Thoracic aorta (tissue), 2 donors: ENCODE measurements around the gene SGK2. TPM values are rescaled to one million over a fixed set of nuclear protein-coding genes. Genes with fewer than 3 reads are reported as not detected.

Source experiments
- ATAC-seq: fragments of 150-250 bp; one replicate; pipeline ENCODE4 v1.8.0; 2017; ENCODE audit warnings: low read depth; ENCODE audit not compliant: insufficient number of reproducible peaks, low FRiP score
- DNase-seq: peaks from one replicate; pipeline ENCODE4 v3.0.0-alpha.2; 2020; ENCODE audit warnings: low spot score
- H3K27ac ChIP-seq, 2 donors: fragments of 200-600 bp; sonication (generic); 1 replicate in 1 of 2; 2 replicates in 1 of 2; pipeline ENCODE4 v1.5.1; 2016; ENCODE audit warnings: mild to moderate bottlenecking in 2 of 2, moderate library complexity in 2 of 2
- H3K27me3 ChIP-seq: fragments of 200-600 bp; sonication (generic); replicated peaks from 2 replicates; pipeline ENCODE4 v1.6.0; 2016; ENCODE audit warnings: mild to moderate bottlenecking; ENCODE audit not compliant: insufficient read depth
- H3K36me3 ChIP-seq: fragments of 200-600 bp; sonication (generic); one replicate; pipeline ENCODE4 v1.5.1; 2016
- H3K4me1 ChIP-seq, 2 donors: fragments of 200-600 bp; sonication (generic); 1 replicate in 1 of 2; 2 replicates in 1 of 2; pipeline versions ENCODE4 v1.5.1 to v1.6.0; 2016; ENCODE audit warnings: low read depth in 2 of 2, mild to moderate bottlenecking in 1 of 2; ENCODE audit not compliant: control insufficient read depth in 1 of 2
- H3K4me3 ChIP-seq: fragments of 200-600 bp; sonication (generic); 2 replicates; pipeline ENCODE4 v1.5.1; 2016; ENCODE audit warnings: mild to moderate bottlenecking
- H3K9me3 ChIP-seq: fragments of 200-600 bp; sonication (generic); 2 replicates; pipeline ENCODE4 v1.5.1; 2016
- total RNA-seq, 2 donors: library from RNA; depleted of rRNA; stranded (reverse); fragments of >200 nt; gene quantifications; one replicate each; pipeline versions ENCODE4 v1.1.0 to v1.2.3, GENCODE V29; 2016
- TF ChIP-seq, protein P1 (sequence below): fragments of 200-600 bp; sonication (generic); IDR thresholded peaks from one replicate; pipeline ENCODE4 v1.5.1; 2019; ENCODE audit warnings: antibody characterized with exemption

Gene SGK2
- total RNA-seq, 2 donors from 2014 or later = 2.4 to 11.6 TPM

DNA sequence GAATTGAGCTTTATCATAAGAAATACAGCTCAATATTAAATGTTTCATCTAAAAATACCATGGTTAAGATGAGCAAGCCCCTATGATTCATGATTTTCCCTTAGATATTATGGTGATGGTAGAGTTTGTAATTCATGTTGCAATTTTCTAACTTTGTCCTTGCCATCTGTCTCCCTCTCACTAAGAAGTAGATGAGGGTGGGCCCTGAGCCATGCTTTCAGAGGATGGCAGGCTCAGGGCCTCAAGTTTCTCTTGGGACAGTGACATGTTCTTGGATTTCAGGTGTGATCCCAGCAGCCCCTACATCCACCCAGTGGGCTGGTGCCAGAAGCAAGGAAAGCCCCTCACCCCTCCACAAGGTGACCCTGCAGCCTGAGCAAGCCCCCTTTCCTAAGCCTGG, 25.8 kb upstream of the SGK2 start:
- H3K4me3 ChIP-seq = no peak overlapping the region
- TF ChIP-seq, protein P1, sequence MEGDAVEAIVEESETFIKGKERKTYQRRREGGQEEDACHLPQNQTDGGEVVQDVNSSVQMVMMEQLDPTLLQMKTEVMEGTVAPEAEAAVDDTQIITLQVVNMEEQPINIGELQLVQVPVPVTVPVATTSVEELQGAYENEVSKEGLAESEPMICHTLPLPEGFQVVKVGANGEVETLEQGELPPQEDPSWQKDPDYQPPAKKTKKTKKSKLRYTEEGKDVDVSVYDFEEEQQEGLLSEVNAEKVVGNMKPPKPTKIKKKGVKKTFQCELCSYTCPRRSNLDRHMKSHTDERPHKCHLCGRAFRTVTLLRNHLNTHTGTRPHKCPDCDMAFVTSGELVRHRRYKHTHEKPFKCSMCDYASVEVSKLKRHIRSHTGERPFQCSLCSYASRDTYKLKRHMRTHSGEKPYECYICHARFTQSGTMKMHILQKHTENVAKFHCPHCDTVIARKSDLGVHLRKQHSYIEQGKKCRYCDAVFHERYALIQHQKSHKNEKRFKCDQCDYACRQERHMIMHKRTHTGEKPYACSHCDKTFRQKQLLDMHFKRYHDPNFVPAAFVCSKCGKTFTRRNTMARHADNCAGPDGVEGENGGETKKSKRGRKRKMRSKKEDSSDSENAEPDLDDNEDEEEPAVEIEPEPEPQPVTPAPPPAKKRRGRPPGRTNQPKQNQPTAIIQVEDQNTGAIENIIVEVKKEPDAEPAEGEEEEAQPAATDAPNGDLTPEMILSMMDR = no peak
- H3K27ac ChIP-seq = no peak overlapping the region
- DNase-seq (no peak), ATAC-seq (no peak)
- H3K4me1 ChIP-seq = no peaks in the 10 kb centered on the region
- H3K9me3 ChIP-seq = no peaks in the 10 kb centered on the region
- no peaks in the 10 kb centered on the region for H3K27me3 ChIP-seq
- H3K36me3 ChIP-seq = peaks cover 11% of the 10 kb centered on the region

DNA sequence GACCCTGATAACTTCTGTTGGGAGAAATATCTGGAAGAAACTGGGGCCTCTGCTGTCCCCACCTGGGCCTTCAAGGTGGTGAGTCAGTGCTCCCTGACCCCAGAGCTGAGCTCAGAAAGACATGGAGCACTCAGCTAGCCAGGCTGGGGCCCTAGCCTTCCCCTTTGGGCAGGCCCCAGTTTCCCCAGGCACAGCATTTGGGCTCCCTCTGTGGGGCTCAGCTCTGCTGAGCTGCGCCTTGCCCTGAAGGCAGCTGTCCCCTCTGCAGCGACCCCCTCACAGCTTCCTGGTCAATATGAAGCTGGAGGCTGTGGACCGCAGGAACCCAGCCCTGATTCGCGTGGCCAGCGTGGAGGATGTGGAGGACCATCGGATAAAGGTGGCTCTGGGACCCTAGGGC, 24.8 kb upstream of the SGK2 start:
- Histone ChIP-seq H3K27ac (no peak overlapping the region), H3K36me3 (peaks cover 8% of the 10 kb centered on the region), H3K4me1 (no peaks in the 10 kb centered on the region), H3K4me3 (no peak overlapping the region), H3K9me3 (no peaks in the 10 kb centered on the region), H3K27me3 (no peaks in the 10 kb centered on the region)
- ATAC-seq (no peak), DNase-seq (no peak)
- TF ChIP-seq, protein P1 = no peak

DNA sequence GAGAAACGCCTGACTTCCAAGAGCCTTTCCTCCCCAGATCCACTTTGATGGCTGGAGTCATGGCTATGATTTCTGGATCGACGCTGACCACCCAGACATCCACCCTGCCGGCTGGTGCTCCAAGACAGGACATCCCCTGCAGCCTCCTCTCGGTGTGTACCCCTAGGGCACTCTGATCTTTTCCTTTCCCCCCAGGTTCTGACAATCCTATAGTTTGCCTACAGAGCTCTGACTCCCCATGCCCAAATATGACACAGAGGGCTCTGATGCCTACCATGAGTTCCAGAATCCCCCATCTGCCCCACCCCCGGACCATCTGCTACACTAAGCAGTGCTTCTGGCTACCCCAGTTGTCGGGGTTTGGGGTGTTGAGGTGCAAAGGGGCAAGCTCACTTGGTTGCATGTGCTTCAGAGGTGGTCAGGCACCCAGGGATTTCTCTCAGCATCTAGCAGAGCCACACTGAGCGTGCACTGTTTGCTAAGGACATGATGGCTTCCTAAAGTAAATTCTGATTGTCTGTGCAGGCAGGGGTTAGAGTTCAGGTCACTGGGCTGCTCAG, 24.0 kb upstream of the SGK2 start:
- Histone ChIP-seq H3K9me3 (no peaks in the 10 kb centered on the region), H3K27me3 (no peaks in the 10 kb centered on the region), H3K36me3 (peaks cover 7% of the 10 kb centered on the region), H3K27ac (no peak overlapping the region), H3K4me3 (no peak overlapping the region), H3K4me1 (no peaks in the 10 kb centered on the region)
- DNase-seq (no peak), ATAC-seq (no peak)
- TF ChIP-seq, protein P1 = no peak

DNA sequence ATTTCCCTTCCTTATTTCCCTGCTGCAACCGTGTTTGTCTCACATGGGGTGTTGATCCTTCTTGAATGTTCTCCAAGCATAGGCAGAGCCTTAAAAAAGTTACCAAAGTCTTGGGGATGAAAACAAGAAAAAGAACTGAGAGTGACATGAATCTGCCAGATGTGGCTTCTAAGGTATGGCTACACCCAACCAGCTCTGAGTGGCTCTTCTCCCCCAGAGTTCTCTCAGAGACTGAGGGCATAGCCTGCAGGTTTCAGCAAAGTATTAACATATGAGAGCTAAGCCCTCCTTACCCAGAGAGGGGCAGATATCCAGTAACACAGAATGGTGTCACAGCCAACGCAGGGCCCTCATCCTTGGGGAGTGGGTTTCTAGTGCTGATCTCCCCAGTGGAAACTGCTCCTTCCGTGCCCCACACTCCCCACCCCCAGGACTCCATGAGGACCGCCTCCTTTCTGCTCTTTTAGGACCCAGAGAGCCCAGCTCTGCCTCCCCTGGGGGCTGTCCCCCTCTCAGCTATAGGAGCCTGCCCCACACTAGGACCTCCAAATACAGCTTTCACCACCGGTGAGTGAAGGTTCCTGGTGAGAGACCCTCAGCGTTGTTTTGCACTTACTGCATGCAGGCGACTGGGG, 23.3 kb upstream of the SGK2 start:
- H3K4me1 ChIP-seq = no peaks in the 10 kb centered on the region
- ATAC-seq (no peak), DNase-seq (no peak)
- peaks cover 7% of the 10 kb centered on the region for H3K36me3 ChIP-seq
- H3K4me3 ChIP-seq = no peak overlapping the region
- H3K27me3 ChIP-seq = no peaks in the 10 kb centered on the region
- H3K9me3 ChIP-seq = no peaks in the 10 kb centered on the region
- no peak overlapping the region for H3K27ac ChIP-seq
- TF ChIP-seq, protein P1 = no peak

DNA sequence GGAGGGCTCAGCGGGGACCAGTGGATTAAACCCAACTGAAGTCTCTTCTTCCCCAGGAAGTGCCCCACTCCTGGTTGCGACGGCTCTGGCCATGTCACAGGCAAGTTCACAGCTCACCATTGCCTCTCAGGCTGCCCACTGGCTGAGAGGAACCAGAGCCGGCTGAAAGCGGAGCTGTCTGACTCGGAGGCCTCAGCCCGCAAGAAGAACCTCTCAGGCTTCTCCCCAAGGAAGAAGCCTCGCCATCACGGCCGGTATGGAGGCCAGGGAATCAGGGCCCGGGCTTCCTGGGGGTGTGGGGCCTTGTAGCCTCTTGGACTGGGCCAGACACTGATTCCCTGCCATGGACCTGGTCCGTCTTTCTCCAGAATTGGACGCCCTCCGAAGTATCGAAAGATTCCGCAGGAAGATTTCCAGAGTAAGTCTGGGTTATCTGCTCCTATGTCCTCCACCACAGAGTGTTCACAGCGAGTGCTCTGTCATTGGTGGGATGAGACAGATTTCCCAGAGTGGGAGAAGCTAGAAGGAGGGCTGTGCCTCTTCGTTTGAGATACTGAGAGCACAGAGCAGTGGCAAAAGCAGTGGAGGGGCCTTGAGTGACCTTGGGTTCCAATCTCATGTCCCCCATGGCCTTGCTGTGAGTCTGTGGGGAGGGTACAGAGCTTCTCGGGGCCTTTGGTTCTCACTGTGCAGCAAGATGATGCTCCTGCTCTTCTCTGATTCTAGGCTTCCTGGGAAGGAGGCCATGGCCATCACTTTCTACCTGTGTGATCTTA, 22.6 kb upstream of the SGK2 start:
- no peak overlapping the region for H3K27ac ChIP-seq
- no peaks in the 10 kb centered on the region for H3K27me3 ChIP-seq
- DNase-seq (no peak), ATAC-seq (no peak)
- H3K9me3 ChIP-seq = no peaks in the 10 kb centered on the region
- peaks cover 7% of the 10 kb centered on the region for H3K36me3 ChIP-seq
- H3K4me1 ChIP-seq = no peaks in the 10 kb centered on the region
- TF ChIP-seq, protein P1 = no peak
- no peak overlapping the region for H3K4me3 ChIP-seq
